Keratinocyte (primary cell): ENCODE results near the gene C11orf65.

Experiments
- CTCF ChIP-seq, 3 experiments: IDR thresholded peaks in 1 of 3; conservative IDR thresholded peaks in 1 of 3; optimal IDR thresholded peaks in 1 of 3; 2 replicates in 2 of 3; 3 replicates in 1 of 3; pipeline versions ENCODE3 to v1.5.1; 2011; ENCODE audit warnings: low read length in 3 of 3, mild to moderate bottlenecking in 3 of 3, moderate library complexity in 2 of 3, control low read depth in 1 of 3, inconsistent platforms in 1 of 3; ENCODE audit not compliant: insufficient read depth in 2 of 3; ENCODE audit errors: extremely low read depth in 1 of 3
- EZH2 ChIP-seq: IDR thresholded peaks from one replicate; pipeline ENCODE4 v1.6.1; 2012; ENCODE audit warnings: inconsistent platforms, mild to moderate bottlenecking, low read length, moderate library complexity

DNA sequence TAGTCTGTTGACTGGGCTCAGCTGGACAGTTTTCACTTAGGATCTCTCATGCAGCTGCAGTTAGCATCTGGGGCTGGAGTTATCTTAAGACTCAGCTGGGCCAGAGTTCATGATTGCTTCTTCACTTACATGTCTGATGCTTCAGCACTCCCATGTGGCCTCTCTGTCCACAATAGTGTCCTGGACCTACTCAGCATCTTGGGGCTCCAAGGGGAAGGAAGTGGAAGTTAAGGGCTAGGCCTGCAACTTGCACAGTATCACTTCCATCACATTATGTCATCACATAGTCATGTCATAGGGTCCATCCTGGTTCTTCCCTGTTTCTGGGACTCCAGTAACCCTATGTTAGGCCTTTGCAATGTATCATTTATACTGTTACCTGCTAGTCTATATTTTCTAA lies 115.9 kb downstream of the C11orf65 start:
- TF ChIP-seq CTCF (optimal IDR thresholded peaks at IDR 0.05 in 1 of 3, IDR thresholded peaks at IDR 0.05 in 1 of 3, conservative IDR thresholded peaks at IDR 0.05 in 1 of 3; ENCODE audit: extremely low read depth in 1 of 3, insufficient read depth in 2 of 3, low read length in 3 of 3) (no peak), EZH2 (no peak)
